HepG2 (cell line): Measurements from ENCODE around the gene PLB1. TPM values are rescaled to one million over a fixed set of nuclear protein-coding genes. Genes with fewer than 3 reads are reported as not detected.

Experiments
- ATAC-seq: fragments of 200-7000 bp; cut with Tn5 transposase; 3 replicates; pipeline ENCODE4 v1.9.1; 2020; ENCODE audit warnings: mild to moderate bottlenecking, moderate library complexity
- BruUV-seq: library from RNA; stranded (reverse); fragments of 400-500 nt; replicated peaks from 2 replicates; lab custom pipeline; 2021; lab: Mats Ljungman, UMichigan
- CTCF ChIA-PET: fragments of 300-600 bp; formaldehyde crosslinking; extraction: SDS; loops from one replicate; lab custom pipeline; 2021; ENCODE audit warnings: low total read pairs, inconsistent platforms, low intra/inter-chr PET ratio; lab: Yijun Ruan, JAX
- POLR2A ChIA-PET: fragments of 350-600 bp; sonication (Branson Sonifier 250); formaldehyde crosslinking; loops from one replicate; lab custom pipeline; 2020; ENCODE audit warnings: antibody characterized with exemption, inconsistent platforms; lab: Yijun Ruan, JAX
- DNase-seq: peaks from one replicate; pipeline ENCODE4 v3.0.0-alpha.2; 2015; ENCODE audit warnings: low spot score
- FAIRE-seq: peaks from 3 replicates; lab custom pipeline; 2011; peaks lifted over from hg19 to GRCh38; lab: Jason Lieb, UNC
- H2AFZ ChIP-seq: one replicate; pipeline ENCODE4 v1.6.1; 2011; ENCODE audit warnings: low read length, inconsistent platforms
- H3K27ac ChIP-seq: fragments of 300-600 bp; 3 replicates; pipeline ENCODE4 v1.8.0; 2011; ENCODE audit warnings: mixed run types, mild to moderate bottlenecking, mixed read lengths, low read length, inconsistent platforms; ENCODE audit not compliant: insufficient read depth; ENCODE audit errors: extremely low read length
- H3K27me3 ChIP-seq, 2 experiments: fragments of 200-600 bp in 1 of 2; 2 replicates in 1 of 2; 3 replicates in 1 of 2; pipeline versions ENCODE4 v1.6.0 to v1.8.0; 2011; ENCODE audit warnings: low read length in 2 of 2, mild to moderate bottlenecking in 2 of 2, moderate library complexity in 2 of 2, inconsistent platforms in 1 of 2; ENCODE audit not compliant: insufficient read depth in 2 of 2, control insufficient read depth in 1 of 2
- H3K36me3 ChIP-seq, 2 experiments: fragments of 200-600 bp in 1 of 2; replicated peaks in 1 of 2; 2 replicates in 1 of 2; 3 replicates in 1 of 2; pipeline versions ENCODE4 v1.5.1 to v1.8.0; 2011; ENCODE audit warnings: low read length in 2 of 2, inconsistent platforms in 1 of 2; ENCODE audit not compliant: insufficient read depth in 2 of 2, control insufficient read depth in 1 of 2
- H3K4me1 ChIP-seq: 2 replicates; pipeline ENCODE4 v1.5.1; 2012; ENCODE audit warnings: low read length, inconsistent platforms; ENCODE audit not compliant: insufficient read depth
- H3K4me2 ChIP-seq: 2 replicates; pipeline ENCODE4 v1.6.0; 2011; ENCODE audit warnings: low read depth, low read length, inconsistent platforms
- H3K4me3 ChIP-seq, 3 experiments: fragments of 200-600 bp in 1 of 3; sonication (generic), shearing (Covaris generic) in 1 of 3; replicated peaks in 1 of 3; 2 replicates each; pipeline ENCODE4 v1.5.1; 2011 to 2016; ENCODE audit warnings: low read length in 3 of 3, inconsistent platforms in 2 of 3, low read depth in 2 of 3, mild to moderate bottlenecking in 2 of 3, control low read depth in 1 of 3, mixed read lengths in 1 of 3; ENCODE audit not compliant: insufficient read depth in 1 of 3
- H3K79me2 ChIP-seq: one replicate; pipeline ENCODE4 v1.6.1; 2011; ENCODE audit warnings: low read length, inconsistent platforms; ENCODE audit not compliant: insufficient read depth
- H3K9ac ChIP-seq: 2 replicates; pipeline ENCODE4 v1.6.0; 2011; ENCODE audit warnings: mild to moderate bottlenecking, low read depth, low read length, inconsistent platforms; ENCODE audit not compliant: insufficient read depth
- H3K9me3 ChIP-seq: 2 replicates; pipeline ENCODE4 v1.5.1; 2012; ENCODE audit warnings: mild to moderate bottlenecking, low read length
- H4K20me1 ChIP-seq: 2 replicates; pipeline ENCODE4 v1.6.0; 2011; ENCODE audit warnings: inconsistent platforms, mild to moderate bottlenecking, low read length, moderate library complexity; ENCODE audit not compliant: insufficient read depth
- DDIT3 ChIP-seq: sonication (generic); formaldehyde crosslinking; IDR thresholded peaks from 2 replicates; pipeline ENCODE4 v1.4.0; 2020; ENCODE audit warnings: mild to moderate bottlenecking, missing genetic modification reagents
- HDAC1 ChIP-seq: sonication (generic); formaldehyde crosslinking; IDR thresholded peaks from 2 replicates; pipeline ENCODE4 v1.5.1; 2020; ENCODE audit warnings: mild to moderate bottlenecking, missing genetic modification reagents
- TMF1 ChIP-seq: sonication (generic); formaldehyde crosslinking; IDR thresholded peaks from 2 replicates; pipeline ENCODE4 v1.8.1; 2022; ENCODE audit warnings: low read depth, missing genetic modification reagents
- ZBTB44 ChIP-seq: sonication (generic); formaldehyde crosslinking; IDR thresholded peaks from 2 replicates; pipeline ENCODE4 v1.4.0; 2020; ENCODE audit warnings: missing genetic modification reagents
- ZNF160 ChIP-seq: sonication (generic); formaldehyde crosslinking; IDR thresholded peaks from 2 replicates; pipeline ENCODE4 v1.8.0; 2022; ENCODE audit warnings: mild to moderate bottlenecking, inconsistent platforms, missing genetic modification reagents
- WGBS: methylation state at CpG from one replicate; pipeline ENCODE4 v1.1.6; 2017; ENCODE audit warnings: low lambda C conversion rate; 5-methylcytosine and 5-hydroxymethylcytosine counted together
- in situ Hi-C: cut with HindIII; loops from 2 replicates; pipeline ENCODE4 v1.10.0; 2017; ENCODE audit warnings: low pct_unique_long_range_greater_than_20kb; ENCODE audit not compliant: extremely low pct_ligation_motif_present
- intact Hi-C: fragments of 100-400 bp; cut with micrococcal nuclease; formaldehyde crosslinking; loops from one replicate; pipeline ENCODE4 v1.10.0; 2022; ENCODE audit not compliant: unreplicated experiment
- polyA plus RNA-seq, 8 experiments: library from polyadenylated mRNA; depleted of rRNA in 3 of 8; stranded (reverse) in 7 of 8; unstranded in 1 of 8; fragments of >200 nt; fragmentation: Illumina TruSeq in 4 of 8; extraction: Trizol in 4 of 8; gene quantifications; 2 replicates each; pipeline versions ENCODE4 v1.2.1 to v1.2.3, GENCODE V29; 2011 to 2016; ENCODE audit warnings: low read depth in 4 of 8, missing spikeins in 1 of 8, mixed read lengths in 1 of 8; ENCODE audit not compliant: insufficient read depth in 1 of 8
- total RNA-seq, 5 experiments: library from RNA; depleted of rRNA; stranded (reverse); fragments of >200 nt; fragmentation: Illumina TruSeq; extraction: Trizol; gene quantifications; 2 replicates each; pipeline ENCODE4 v1.2.3, GENCODE V29; 2016; ENCODE audit warnings: low read depth in 1 of 5
- TF ChIP-seq, protein P1 (sequence below): sonication (generic); formaldehyde crosslinking; IDR thresholded peaks from 2 replicates; pipeline ENCODE4 v1.8.1; 2023; ENCODE audit warnings: mild to moderate bottlenecking, missing genetic modification reagents
- TF ChIP-seq, protein P2 (sequence below): sonication (generic); formaldehyde crosslinking; IDR thresholded peaks from 2 replicates; pipeline ENCODE4 v1.4.0; 2020; ENCODE audit warnings: missing genetic modification reagents

The PLB1 gene
- total and polyA plus RNA-seq, 2 of the 13 experiments (the other 11 are each of a cell fraction or from before 2014, with no cell fraction given), result 0.20 to 1.8 TPM

DNA sequence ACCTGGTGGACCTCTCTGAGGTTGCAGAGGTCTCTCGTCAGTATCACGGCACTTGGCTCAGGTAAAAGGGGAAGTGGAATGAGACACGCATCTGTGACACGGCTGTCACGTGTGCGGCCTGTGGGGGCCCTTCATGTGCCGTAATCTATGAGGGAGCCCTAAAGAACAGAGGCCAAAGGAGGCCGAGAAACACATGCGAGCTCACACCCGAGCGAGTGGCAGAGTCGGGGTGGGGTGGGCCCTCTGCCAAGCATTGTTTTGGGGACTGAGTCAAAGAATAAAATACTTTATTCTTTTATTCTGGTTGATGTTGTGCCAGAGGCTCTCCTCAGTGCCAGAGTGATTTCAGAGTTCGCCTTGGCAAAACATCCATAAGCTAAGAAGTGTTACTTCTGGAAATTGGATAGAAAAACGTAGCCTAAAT is 43.3 kb downstream of the PLB1 start:
- Histone ChIP-seq H3K4me1 (peaks cover 21% of the 10 kb centered on the region), H3K4me2 (no peak overlapping the region), H3K36me3 (no peaks in the 10 kb centered on the region), H3K27ac (no peak overlapping the region), H2AFZ (no peak overlapping the region), H3K79me2 (no peaks in the 10 kb centered on the region), H3K9ac (no peak overlapping the region), H4K20me1 (no peaks in the 10 kb centered on the region), H3K27me3 (peaks cover 0 to 26% of the 10 kb centered on the region in 2 experiments; a peak in 4 of 5 replicates)
- in situ Hi-C loops, result no loop called here
- FAIRE-seq, result no peak
- no peak for DNase-seq
- POLR2A ChIA-PET, result interaction anchor here (0.6 kb wide), 1 partner anchor 1702 kb away, joined by 3 read pairs; no protein-coding TSS in a partner anchor
- ATAC-seq, result no peak
- CTCF ChIA-PET, result no interaction called here
- TF ChIP-seq TMF1 (CRISPR knock-in tag) (no peak), HDAC1 (CRISPR knock-in tag) (no peak), ZNF160 (CRISPR knock-in tag) (no peak), ZBTB44 (CRISPR knock-in tag) (no peak), DDIT3 (CRISPR knock-in tag) (no peak)
- TF ChIP-seq, protein P1, sequence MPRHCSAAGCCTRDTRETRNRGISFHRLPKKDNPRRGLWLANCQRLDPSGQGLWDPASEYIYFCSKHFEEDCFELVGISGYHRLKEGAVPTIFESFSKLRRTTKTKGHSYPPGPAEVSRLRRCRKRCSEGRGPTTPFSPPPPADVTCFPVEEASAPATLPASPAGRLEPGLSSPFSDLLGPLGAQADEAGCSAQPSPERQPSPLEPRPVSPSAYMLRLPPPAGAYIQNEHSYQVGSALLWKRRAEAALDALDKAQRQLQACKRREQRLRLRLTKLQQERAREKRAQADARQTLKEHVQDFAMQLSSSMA, result no peak
- TF ChIP-seq, protein P2, sequence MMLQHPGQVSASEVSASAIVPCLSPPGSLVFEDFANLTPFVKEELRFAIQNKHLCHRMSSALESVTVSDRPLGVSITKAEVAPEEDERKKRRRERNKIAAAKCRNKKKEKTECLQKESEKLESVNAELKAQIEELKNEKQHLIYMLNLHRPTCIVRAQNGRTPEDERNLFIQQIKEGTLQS (CRISPR knock-in tag), result no peak
- TF ChIP-seq, all 625 proteins: peak for 0
- Histone ChIP-seq H3K4me3 (no peak overlapping the region), H3K9me3 (no peaks in the 10 kb centered on the region)
- no TSS peak for BruUV-seq
- intact Hi-C loops, result no loop called here
- WGBS, result 40% methylated on average over 14 of the region's 14 CpGs
